GM21367 (cell line): ENCODE results near the gene MAP2K2.
A peak's percentile ranks its signal among the peaks of the same experiment; 100 is the strongest.
"Not testable (repeated sequence)": the region's sequence is repeated elsewhere in the genome, so short reads cannot be mapped to it uniquely, and the experiment has no call there.

Source experiments
- ATAC-seq: cut with Tn5 transposase; IDR thresholded peaks from one replicate; pipeline ENCODE4 v1.9.1; 2021; ENCODE audit not compliant: unreplicated experiment

MAP2K2 gene

DNA sequence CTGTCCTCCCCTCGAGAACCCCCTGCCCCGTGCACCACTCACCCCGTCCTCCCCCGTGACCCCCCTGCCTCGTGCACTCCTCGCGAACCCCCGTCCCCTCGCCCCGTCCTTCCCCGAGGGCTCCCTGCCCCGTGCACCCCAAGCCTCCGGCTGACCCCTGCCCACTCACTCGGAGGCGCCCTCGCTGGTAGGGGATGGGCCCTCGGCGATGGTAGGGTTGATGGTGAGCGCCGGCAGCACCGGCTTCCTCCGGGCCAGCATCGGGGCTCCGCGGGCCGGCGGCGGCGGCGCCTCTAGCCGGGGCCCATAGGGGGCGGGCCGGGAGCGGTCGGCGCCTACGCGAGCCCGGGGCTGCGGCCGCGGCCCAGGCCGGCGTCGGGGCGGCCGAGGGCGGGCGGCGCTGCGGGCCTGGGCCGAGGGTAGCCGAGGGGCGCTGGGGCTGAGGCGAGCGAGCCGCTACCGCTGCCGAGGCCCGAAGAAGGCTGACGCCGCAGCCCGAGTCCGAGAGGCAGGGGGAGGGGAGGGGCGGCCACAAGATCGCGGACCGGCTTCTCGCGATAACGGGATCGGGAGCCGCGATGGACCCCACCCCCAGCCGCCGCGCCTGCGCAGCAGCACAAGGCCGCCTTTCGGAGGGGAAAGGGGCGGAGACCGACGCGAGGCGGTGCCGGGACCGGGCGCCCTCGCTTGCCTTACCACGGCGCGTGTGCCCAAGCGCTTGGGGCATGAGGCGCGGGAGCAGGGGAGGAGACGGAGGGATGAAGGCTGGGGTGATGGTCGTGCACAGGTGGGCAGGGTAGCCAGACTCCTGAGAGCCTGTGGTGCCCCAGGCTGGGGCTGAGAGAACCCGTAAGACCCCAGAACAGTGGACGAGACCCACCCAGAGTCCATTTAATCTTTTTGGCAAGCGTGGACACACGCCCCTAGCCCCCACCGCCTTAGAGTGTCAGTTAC lies at the start of gene MAP2K2:
MAP2K2 (minus strand) TSS at position 508 of the 954 bp plus-strand sequence; CDS start at position 261, 247 bp downstream.
- peak; percentile 67 for ATAC-seq

- no peak for ATAC-seq
Measured at GRCh38 chr19:4172861-4173473, 49.0 kb upstream of the MAP2K2 start.

DNA sequence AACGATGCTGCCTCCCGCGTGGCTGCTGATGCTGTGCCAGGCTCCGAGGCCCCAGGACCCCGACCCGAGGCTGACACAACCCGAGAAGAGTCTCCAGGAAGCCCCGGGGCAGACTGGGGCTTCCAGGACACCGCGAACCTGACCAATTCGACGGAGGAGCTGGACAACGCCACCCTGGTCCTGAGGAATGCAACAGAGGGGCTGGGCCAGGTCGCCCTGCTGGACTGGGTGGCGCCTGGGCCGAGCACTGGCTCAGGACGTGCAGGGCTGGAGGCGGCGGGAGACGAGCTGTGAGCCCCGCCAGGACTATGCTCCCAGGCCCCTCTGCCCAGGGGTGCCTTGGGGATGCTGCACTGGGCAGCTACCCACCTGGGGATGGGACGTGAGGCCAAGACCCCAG lies 47.8 kb upstream of the MAP2K2 start:
- ATAC-seq, result no peak

- no peak for ATAC-seq
Measured at GRCh38 chr19:4164262-4164661, 40.3 kb upstream of the MAP2K2 start.

DNA sequence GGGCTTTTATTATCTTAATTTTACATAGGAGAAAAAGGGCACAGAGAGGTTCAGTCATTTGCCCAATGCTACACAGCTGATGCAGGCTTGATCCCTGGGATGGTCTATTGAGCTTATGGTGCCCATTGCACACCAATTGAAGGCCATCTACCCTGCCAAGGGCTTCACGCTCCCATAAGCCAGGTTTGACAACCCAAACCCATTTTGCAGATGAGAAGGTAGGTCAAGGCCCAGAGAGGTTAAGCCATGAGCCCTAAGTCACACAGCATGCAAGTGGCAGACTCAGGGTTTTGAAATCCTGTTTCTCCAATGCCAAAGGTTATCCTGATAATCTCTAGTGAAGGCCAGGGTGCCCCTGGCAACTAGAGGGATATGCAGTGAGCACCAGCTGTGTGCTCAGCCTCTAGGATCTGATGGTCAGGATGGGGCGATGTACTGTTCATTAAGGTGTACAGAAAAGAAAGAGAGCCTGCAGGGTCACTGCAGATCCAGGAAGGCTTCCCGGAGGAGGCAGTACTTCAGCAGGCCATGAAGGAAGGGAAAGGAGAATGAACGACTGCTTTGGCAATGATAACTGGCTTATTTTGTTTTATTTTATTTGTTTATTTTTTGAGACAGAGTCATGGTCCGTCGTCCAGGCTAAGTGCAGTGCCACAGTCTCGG lies 37.6 kb upstream of the MAP2K2 start:
- ATAC-seq, result no peak

- ATAC-seq, result not testable (repeated sequence)
Measured at GRCh38 chr19:4157971-4158370, 34.0 kb upstream of the MAP2K2 start.

DNA sequence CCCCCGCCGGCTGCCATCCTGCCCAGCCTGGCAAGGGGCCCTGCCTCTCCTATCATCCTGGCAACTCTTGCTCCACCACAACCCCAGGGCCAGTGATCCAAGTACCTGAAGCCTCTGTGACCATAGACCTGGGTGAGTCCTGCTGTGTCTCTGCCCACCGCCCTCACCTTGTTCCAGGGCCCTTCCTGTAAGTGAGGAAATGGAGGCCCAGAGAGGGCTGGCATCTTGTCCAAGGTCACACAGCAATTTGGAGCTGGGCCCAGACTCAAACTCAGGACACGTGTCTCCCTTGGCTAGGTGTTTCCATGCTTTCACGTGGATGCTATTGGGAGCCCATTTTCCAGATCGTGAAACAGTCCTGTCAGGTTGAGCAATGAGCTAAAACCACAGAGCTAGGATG lies 33.2 kb upstream of the MAP2K2 start:
- no peak for ATAC-seq

DNA sequence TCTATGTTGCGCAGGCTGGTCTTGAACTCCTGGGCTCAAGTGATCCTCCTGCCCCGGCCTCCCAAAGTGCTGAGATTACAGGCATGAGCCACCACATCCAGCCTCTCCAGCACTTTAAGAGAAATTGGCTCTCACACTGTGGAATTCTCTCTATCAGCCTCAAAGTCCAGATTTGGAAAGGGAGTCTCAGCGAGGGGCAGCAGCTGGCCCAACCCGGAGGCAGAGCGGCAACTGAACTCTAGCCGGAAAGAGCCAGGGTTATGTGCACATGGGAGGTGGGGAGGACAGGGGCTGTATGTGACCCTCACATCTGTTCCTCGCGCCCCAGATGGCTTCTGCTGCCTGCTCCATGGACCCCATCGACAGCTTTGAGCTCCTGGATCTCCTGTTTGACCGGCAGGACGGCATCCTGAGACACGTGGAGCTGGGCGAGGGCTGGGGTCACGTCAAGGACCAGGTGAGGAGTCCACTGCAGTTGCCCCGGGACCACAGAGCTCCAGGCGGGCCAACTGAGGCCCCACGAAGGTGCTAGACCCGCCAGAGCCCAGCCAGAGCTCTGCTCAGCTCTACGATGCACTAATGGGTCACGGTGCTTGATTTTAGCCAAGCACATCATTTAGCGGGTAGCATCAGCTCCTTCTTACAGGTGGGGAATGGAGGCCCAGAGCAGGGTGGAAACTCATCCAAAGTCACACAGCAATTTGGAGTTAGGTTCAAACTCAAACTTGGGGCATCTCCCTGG lies 30.8 kb upstream of the MAP2K2 start:
- no peak for ATAC-seq

DNA sequence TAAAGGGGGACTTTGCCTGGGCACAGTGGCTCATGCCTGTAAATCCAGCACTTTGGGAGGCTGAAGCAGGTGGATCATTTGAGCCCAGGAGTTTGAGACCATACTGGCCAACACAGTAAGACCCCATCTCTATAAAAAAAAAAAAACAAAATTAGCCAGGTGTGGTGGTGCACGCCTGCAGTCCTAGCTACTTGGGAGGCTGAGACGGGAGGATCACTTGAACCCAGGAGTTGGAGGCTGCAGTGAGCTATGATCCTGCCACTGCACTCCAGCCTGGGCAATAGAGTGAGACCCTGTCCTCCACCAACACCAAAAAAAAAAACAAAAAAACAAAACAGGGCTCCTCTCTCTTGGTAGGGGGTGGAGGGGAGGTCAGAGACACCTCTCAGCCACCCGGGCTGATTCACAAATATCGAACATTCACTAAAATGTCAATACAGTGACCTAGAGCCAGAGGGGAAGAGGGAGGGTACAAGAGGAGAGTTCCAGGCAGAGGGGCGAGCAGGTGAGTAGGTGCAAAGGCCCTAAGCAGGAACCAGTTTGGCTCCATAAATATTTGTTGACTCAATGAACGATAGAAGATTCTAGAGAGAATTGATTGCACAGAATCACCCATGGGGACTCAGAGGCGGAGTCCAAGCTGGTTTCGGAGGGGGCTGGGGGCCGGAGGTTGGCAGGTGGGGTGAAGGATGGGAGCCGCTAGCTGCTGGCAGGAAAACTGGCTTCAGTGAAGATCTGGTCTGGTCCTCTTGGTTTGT lies 28.5 kb upstream of the MAP2K2 start:
- no peak for ATAC-seq

GRCh38 chr19:4151623-4152022 lies 27.7 kb upstream of the MAP2K2 start:
- ATAC-seq, result no peak

- ATAC-seq, result no peak
Measured at GRCh38 chr19:4149518-4150288, 25.8 kb upstream of the MAP2K2 start.

DNA sequence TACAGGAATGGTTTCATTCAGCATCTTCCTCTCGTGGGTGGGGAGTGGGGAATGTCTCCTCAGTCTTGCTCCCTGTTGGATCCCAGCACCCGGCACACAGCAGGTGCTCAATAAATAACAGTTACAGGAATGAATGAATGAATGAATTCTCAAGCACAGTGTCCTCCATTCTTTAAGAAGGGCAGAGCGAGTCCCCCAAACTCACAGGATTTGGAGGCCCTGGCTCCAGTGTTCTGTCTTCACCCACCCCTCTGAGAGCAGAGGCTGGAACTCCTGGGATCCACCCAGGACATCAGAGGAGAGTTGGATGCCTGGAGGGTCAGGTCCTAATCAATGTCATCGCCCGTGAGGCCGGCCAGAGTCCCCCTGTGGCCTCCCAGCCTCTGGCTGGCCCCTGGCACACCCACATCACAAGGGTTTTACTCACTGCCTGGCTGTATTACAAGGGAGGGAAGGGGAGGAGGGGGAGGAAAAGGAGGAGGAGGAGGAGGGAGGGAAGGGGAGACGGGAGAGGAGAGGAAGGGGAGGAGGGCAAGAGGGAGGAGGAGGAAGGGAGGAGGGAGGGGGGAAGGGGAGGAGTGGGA lies 20.8 kb upstream of the MAP2K2 start:
- no peak for ATAC-seq

GRCh38 chr19:4142916-4143315 lies 19.0 kb upstream of the MAP2K2 start:
- ATAC-seq, result not testable (repeated sequence)

- no peak for ATAC-seq
Measured at GRCh38 chr19:4140237-4140711, 16.4 kb upstream of the MAP2K2 start.

DNA sequence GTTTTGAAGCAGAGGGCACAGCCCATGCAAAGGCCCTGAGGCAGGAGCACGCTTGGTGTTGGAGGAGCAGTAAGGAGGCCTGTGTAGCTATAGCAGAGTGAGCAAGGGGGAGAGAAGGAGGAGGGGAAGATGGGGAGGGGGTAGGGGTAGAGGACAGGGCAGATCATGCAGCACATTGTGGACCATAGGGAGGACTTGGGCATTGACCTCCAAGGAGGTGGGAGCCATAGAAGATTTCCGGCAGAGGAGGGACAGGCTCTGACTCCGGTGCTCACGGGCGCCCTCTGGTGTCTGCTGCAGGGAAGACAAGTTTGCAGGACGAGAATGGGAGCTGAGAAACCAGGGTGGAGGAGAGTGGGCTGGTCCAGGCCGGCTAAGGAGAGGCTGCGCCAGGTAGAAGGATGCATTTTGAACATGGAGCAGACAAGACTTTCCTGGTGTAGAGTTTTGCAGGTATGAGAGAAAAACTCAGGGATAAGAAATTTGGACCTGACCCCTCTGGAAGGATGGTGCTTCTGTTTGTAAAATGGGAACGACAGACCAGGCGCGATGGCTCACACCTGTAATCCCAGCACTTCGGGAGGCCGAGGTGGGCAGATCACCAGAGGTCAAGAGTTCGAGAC lies 15.8 kb upstream of the MAP2K2 start:
- ATAC-seq, result no peak

DNA sequence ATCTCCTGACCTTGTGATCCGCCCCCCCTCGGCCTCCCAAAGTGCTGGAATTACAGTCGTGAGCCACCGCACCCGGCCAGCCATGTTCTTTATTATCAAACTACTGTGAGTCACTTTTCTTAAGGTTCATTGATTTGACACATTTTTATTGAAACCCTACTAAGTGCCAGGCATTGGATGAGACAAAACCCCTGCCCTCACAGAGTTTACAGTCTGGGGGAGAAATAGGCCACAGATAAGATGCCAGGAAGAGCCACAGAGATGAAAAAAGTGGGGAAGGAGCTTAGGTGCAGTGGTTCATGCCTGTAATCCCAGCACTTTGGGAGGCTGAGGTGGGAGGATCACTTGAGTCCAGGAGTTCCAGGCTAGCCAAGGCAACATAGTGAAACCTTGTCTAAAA lies 14.5 kb upstream of the MAP2K2 start:
- no peak for ATAC-seq

- ATAC-seq, result no peak
Measured at GRCh38 chr19:4136680-4137088, 12.8 kb upstream of the MAP2K2 start.

GRCh38 chr19:4135386-4135785 lies 11.5 kb upstream of the MAP2K2 start:
- not testable (repeated sequence) for ATAC-seq

DNA sequence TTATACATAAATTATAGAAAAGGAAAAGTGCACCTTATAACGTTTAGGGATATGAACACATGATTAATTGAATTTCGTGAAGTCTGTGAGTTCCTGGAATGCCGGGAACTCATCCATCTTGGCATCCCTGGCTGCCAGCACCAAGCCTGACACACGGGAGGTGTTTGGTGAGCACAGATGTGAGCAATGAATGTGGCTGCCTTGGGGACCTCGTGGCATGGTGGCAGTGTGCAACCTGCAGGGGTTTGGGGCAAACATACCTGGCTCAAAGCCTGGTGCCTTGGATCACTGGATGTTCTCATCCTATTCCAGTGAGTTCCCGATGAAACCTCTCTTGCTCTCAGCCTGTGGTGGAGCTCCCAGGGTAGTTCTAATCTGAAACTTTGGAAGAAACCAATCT lies 10.4 kb upstream of the MAP2K2 start:
- no peak for ATAC-seq
